HG03060 (cell line): ENCODE data around the gene JAKMIP3.

Experiments
- ATAC-seq: cut with Tn5 transposase; IDR thresholded peaks from one replicate; pipeline ENCODE4 v1.9.1; 2021; ENCODE audit warnings: low read depth, moderate number of reproducible peaks; ENCODE audit not compliant: unreplicated experiment

Gene JAKMIP3

DNA sequence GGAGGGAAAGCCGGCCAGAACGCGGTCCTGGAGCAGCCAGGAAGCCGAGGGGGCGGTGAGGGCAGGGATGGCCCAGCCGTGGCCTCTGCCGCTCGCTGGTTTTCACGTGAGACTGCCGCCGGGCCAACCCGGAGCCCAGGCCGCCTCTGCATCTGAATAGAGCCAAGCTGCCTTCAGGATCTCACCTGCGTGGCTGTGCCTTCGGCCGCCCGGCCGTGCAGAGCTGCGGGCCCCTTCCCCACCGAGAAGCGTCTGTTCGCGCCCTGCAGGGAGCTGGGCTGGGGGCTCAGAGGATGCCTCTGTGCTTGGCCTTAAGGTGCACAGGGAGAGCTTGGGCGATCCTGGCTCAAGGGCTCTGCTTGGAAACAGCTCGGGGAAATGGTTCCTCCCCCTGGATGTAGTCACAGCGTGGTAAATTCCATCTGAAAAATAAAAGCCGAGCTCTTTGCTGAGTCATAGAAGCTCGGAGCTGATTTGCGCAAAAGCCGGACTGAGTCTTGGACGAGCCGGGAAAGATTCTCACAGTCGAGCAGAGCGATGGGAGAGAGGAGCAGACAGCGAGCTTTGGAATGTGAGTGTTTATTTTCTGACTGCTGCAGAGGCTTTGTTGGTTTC is at the start of gene JAKMIP3:
Gene JAKMIP3, plus strand, starts transcription at position 456 of the 615 bp plus-strand sequence. CDS start 38,863 bp downstream, outside the sequence.
- no peak for ATAC-seq

DNA sequence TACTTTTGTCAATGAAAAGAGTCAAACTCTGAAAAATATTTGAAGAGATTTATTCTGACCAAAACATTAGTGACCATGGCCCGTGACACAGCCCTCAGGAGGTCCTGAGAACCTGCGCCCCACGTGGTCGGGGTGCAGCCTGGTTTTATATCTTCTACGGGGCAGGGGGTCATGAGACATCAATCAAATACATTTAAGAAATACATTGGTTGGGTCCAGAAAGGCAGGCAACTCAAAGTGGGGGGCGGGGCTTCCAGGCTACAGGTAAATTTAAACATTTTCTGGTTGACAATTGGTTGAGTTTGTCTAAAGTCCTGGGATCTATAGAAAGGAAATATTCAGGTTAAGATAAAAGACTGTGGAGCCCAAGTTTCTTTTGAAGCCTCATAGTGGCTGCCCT is 49.2 kb upstream of the JAKMIP3 start:
- ATAC-seq, result no peak

DNA sequence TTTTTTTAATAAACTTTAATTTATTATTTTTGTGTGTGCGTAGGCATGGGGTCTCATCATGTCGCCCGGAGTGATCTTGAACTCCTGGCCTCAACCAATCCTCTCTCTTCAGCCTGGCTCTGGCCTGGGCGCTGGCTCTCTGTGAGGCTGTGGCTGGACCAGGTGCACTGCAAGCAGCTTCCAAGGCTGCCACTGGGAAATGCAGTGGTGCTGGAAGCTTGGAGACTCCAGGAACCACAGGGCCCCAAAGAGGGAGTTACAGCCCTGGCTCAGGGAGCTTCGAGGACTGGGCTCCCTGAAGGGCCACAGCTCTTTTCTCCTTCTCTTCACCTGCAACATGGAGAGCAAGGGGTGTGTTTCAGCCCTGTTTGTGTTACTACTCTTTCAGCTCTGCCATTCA is 47.3 kb upstream of the JAKMIP3 start:
- no peak for ATAC-seq

DNA sequence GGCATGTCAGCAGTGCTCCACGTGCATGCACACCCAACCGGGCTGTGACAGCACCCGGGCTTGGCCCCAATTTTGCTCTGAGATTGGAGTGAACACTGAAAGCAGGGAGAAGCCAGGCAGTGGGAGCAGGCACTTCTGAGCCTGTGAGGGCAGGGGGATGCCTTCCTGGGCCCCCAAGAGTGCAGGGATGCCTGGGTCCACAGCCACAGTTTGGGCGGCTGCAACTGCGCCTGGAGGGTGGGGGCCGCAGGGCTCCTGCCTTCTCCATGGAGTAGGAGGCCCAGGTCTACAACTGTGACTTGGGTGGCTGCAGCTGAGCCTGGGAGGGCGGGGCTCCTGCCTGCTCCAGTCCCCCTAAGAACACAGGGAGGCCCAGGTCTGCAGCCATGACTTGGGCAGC is 46.4 kb upstream of the JAKMIP3 start:
- no peak for ATAC-seq

DNA sequence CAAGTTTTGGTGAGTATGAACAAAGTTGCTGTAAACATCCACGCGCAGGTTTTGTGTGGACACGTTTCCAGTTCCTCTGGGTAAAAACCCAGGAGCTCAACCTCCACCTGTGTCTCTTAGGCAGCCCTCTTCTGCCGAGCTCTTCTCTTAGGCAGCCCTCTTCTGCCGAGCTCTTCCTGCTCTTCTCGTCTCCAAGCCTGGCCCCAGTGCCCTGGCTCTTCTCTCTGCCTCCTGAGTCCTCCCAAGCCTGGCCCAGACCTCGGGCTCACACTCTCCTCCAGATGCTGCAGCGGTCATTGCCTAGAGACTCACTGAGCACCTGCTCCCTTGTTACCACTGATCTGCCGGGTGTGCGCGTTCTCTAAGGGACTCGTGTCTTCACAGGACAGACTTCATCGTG is 45.3 kb upstream of the JAKMIP3 start:
- ATAC-seq, result no peak

DNA sequence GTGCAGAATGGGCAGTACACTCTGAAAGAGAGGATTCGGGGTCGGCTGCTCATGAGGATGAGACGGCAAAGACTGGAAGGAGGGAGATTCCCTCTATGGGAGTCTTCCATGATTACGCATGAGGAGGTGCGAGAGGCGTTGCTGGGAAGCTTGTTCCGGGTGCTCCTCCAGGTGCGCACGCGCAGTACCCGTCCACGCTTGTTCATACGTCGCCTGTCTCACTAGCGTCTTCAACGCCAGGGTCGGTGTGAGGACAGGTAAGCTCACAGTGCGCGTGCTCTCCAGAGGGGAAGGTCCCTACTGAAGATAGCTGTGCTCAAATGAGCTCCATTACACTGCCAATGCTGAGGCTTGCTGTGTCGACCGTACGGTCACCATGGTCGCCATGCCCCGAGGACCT is 44.7 kb upstream of the JAKMIP3 start:
- no peak for ATAC-seq

DNA sequence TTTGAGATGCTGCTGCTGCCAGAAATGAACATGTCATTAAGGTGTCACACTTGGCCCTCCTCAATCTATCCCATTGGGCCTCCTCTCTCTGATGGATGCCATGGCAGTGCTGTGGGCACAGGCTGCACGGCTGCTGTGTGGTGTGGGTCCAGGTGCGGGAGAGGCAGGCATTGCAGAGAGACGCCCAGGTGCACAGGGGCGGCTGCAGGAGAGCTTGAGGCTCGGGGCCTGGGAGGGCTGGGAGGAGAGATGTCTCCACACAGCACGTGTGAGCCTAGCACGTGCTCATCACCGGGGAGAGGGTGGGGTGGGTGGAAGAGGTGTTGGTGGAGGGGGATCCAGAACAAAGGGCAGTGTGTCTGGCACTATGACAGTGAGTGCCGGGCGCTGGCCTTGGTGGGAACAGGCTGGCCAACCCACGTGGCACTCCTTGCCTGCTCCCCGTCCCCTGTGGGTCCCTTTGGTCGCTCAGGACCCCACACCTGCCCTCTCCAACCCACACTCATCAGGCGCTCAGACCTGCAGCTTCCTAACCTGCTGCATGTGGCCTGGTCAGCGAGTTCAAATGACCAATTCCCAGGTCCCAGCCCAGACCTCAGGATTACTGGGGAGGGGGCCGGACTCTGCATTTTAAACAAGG is 44.1 kb upstream of the JAKMIP3 start:
- ATAC-seq, result no peak

DNA sequence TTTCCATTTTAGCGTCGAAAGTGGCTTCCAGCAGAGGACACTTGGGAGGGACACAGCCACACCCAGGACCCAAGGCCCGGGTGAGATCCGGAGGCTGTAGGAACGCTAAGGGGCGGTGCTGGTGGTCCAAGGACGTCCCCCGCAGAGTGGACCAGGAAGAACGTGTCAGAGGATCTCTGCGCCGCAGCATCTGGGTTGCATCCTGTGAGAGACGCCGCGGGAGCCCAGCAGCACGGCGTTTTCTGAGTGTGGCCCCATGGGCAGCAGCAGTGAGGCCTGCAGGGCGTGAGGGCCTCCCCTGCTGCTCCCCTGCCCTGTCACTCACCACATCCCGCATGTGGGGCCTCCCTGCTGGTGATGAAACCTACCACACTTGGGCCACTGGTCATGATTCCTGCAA is 43.5 kb upstream of the JAKMIP3 start:
- no peak for ATAC-seq

DNA sequence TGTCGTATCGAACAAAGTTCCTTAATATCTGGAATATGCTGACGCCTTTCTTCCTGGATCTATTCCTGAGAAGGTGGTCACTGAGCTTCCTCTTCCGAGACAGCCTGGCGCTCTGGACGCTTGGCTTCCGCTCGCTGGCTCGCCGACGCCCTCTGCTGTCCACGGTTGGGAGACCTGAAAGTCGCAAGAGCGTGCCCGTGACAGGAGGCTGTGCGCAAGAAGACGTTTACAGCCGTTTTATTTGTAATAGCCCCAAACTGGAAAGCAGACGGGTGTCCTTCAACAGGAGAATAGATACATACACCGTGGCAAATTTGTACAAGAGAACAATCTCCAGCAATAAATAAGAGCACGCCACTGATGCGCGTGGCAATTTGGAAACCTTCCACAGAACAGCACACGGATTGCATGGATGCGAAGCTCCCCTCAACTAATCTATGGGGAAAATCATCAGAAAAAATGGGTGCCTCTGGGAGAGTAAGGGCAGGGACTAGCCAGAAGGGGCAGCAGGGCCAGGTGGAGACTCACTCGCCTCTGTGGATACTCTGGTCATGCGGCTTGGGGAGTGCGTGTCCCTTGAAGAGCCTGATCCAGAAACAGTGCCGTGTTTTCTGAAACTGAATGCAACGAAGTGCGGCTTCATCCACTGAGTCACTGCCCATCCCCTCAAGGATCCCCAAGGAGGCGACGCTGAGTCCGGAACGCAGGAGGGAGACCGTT is 42.5 kb upstream of the JAKMIP3 start:
- ATAC-seq, result peak; percentile 60

DNA sequence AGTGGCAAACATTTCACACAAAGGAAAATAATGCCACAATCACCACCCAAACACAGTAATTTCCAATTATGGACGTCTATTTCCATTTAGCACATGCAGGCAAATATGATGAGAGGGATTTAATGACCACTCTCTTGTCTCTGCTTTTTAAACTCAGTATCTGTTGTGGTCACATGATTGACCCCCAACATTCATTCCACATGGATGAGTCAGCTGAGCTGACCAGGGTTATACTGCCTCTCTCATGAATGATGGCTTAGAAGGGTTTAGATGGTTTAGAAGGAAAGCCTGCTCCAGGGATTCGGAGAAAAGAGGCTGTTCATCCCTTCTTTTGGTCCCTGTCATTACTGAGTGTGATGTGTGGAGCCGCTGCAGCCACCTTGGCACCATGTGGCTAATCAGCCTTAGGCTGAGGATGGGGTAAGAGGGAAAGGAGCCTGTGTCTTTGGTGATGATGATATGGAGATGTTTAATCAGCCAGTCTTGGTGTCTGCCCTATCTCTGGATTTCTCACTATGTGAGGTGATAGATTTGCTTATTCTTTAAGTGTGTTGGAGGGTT is 38.2 kb upstream of the JAKMIP3 start:
- no peak for ATAC-seq

DNA sequence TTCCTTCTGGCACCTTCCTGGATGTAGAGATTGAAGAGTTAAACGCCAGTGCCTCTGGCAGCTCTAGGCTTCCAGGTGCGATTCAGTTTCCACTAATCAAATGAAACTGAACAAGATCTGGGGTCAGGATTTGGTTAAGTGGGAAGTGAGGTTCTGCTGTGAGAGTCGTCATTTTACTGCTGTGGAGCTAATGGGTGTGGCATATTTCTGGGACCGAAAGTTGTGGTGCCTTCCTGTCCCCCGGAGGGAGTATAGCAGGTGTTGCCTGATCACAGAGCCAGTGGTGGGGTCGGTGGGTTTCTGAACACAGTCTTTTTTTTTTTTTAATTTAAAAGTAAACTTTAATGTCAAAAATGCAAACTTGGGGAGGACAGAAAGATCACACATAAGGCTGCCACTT is 37.0 kb upstream of the JAKMIP3 start:
- ATAC-seq, result no peak

DNA sequence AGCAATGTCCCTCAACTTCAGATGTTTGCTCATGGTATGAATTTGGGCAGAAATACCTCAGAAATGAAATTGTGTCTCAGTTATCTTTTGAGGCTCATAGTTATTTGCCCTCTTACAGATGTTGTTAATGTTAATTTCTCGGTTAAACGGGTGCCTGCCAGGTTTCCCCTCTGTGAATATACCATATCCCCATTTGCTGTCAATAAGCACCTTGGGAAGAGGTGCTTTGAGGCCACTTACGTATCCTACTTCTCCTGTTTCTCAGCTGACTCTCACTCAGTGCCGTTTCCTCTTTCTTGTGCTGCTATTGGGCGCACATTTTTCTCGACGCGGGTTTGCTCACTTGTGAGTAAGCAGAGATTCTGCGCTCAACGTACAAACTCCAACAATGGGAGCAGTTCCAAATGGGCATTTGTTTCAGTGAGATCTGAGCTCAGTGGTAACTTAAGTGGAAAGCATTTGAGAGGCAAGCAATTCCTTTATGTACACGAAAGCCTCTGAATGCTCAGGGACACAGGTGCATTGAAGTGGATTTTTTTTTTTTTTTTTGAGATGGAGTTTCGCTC is 34.8 kb upstream of the JAKMIP3 start:
- ATAC-seq, result no peak

DNA sequence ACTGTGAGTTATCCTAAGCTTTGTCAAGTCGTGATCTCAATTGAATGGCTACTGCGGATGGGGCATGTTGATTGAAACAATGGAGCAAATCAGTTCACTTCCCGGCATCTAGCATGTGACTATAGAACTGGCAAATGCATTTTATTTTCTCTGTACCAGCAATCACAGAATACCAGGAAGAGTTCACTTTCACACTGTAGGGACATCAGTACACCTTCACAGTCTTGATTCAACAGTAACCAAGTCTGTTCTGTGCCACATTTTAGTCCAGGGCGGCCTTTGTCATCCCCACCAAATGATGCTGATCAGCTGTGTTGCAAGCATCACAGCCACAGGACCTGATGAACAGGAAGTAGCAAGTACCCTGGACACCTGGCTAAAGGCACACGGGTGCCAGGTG is 32.1 kb upstream of the JAKMIP3 start:
- no peak for ATAC-seq

DNA sequence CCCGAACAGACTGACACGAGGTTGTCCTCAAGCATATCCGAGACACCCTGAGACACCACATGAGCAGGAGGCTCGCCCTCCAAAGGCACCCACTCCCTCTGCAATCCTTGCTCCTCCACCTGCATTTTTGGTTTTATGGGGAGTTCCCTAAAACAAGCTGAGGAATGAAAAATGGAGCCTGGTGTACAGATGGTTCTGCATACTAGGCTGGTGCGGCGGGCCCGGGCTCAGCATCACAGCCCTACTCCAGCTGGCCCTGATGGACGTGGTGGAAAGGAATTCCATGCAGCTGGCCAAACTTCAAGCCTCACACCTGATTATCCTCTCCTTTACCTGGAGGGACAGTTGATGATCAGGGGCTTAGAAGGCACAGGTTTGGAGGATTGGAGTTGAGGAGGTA is 30.3 kb upstream of the JAKMIP3 start:
- no peak for ATAC-seq

DNA sequence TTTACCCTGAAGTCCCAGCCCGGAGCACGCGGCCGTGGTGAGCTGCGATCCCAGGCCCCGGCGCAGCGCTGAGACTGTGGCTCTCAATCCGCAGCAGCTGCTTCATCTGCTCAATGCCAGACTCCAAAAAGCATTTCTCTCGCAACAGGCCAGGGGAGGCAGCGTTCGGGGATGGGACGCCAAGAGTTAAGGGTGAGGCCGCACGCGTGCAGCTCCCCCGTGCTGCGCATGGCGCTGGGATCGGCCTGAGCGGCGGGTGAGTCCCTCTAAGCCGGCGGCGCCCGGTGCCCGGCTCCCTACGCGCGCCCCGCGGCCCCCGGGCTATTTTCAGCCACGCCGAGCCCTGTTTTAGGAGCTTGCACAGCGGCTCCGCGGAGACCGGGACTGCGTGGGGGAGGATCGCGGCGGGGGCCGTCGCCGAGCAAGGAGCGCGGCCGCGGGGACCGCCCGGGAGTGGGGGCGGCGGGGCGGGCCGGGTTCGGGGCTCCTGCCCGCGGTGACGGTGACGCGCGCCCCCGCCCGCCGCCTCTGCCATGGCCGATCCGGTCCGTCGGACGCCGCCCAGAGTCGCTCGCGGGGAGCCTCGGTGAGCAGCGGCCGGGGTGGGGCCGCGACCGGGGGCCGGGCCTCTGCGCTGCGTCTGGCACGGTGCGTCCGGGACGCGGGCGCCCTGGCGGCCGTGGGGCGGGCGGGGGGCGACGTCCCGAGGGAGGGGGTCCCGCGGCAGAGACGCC is 29.4 kb upstream of the JAKMIP3 start:
- no peak for ATAC-seq

DNA sequence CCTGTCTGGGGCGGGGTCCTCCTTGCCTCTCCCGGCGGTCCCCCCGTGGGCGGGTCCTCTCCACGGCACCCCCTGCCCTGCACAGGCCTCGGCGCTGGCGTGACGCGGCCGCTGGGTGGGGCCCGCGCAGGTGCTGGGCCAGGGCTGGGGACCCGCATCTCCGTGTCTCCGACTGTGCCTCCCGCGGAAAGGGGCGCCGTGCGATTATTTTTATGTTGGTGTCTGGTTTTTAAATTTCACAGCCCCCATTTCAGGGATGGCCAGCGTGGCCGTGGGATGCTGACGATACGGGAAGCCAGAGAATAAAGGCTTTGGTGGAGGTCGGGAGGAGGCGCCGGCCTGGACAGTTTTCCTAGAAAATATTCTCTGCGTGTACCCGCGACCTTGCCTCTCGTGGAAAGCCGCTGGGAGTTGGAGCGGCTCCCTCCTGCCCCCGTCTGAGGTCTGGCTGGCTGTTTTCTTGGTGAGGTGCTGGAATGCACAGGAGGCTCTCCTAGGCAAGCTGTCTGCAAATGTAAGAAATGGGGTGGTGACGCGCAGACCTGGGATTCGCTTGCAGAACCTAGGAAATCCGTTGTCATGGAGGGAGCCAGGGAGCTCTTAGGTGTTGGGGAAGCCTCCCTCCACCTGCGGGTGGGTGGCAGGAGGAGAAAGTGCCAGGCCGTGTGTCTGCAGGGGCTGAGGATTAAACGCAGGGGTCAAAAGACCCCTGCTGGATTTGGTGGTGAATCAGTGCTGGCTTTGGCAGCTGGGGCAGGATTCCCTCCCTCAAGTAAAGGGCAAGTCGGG is 28.7 kb upstream of the JAKMIP3 start:
- no peak for ATAC-seq

DNA sequence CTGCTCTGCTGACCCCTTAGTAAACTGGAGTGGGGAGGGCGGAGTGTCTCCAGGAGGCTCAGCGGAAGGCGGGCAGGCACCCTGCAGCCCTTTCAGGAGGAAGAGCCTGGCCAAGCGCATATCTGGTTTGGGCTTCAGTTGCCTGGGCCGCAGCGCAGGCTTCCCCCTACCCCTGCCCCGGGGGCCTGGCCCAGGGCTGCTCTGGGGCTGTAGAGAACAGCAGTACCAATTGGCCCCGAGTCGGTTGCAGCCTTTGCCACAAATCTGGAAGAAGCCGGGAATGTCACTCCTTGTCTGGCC is 28.1 kb upstream of the JAKMIP3 start:
- no peak for ATAC-seq

DNA sequence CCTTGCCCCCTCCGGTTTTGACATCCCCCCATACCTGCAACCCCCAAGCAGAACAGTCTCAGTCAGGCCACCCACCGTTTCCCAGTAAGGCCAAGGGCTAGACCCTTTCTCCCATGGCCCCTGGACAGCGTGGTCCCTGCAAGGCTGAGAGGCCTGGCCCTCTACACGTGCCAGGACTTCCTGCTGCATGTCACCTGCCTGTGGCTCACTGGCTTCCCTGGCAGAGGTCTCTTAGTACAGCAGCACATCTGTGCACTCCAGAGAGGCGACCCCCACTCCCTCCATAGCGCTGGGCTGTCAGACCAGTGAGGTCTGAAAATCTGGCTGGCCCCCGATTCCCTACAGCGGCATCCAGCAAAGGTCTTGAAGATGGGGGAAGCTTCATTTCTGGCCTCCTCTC is 26.4 kb upstream of the JAKMIP3 start:
- no peak for ATAC-seq

DNA sequence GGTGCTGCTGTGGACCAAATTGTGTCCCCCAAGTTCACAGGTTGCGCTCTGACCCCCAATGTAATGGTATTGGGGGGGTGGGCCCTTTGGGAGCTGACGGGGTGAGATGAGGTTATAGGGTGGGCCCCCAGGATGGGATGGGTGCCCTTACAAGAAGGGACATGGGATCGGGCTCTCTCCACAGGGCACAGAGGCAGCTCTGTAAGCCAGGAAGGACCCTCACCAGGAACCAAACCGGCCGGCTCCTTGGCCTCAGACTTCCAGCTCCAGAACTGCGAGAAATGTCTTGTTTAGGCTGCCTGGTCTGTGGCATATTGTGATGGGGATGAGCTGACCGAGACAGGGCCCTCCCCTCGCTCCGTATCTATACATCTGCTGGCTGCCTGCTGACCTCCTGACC is 25.7 kb upstream of the JAKMIP3 start:
- ATAC-seq, result no peak

DNA sequence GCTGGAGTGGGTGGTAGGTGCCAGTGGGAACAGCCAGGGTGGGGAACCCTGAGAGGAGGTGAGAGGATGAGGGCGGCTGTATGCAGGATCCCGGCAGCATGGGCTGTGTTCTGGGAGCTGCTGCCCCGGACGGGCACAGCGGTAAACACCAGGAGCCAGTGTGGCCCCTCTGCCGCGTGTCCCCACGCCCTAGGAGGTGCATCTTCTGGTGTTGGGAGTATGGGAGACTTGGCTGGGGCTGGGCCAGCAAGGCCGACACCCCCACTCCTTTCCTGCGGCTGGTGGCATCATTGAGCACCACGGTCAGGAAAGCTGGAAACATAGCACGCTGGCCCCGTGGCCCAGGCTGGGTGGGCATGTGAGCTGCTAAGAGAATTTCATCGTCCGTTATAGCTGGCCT is 24.4 kb upstream of the JAKMIP3 start:
- ATAC-seq, result no peak
